BLaER1 (cell line): Measurements from ENCODE around the gene ODAD4.

Experiments
- H3K27ac ChIP-seq: shearing (Covaris generic); formaldehyde crosslinking; 2 replicates; pipeline ENCODE4 v1.8.1; 2022
- H3K27me3 ChIP-seq: shearing (Covaris generic); formaldehyde crosslinking; 2 replicates; pipeline ENCODE4 v1.8.1; 2022
- H3K36me3 ChIP-seq: shearing (Covaris generic); formaldehyde crosslinking; 2 replicates; pipeline ENCODE4 v1.8.1; 2022
- H3K4me1 ChIP-seq: shearing (Covaris generic); formaldehyde crosslinking; 2 replicates; pipeline ENCODE4 v1.8.1; 2022
- H3K4me2 ChIP-seq: shearing (Covaris generic); formaldehyde crosslinking; 2 replicates; pipeline ENCODE4 v1.8.1; 2022
- H3K4me3 ChIP-seq: shearing (Covaris generic); formaldehyde crosslinking; 2 replicates; pipeline ENCODE4 v1.8.1; 2022
- H3K9ac ChIP-seq: shearing (Covaris generic); formaldehyde crosslinking; 2 replicates; pipeline ENCODE4 v1.8.1; 2022
- H3K9me3 ChIP-seq: shearing (Covaris generic); formaldehyde crosslinking; 2 replicates; pipeline ENCODE4 v1.8.1; 2022
- H4K20me1 ChIP-seq: shearing (Covaris generic); formaldehyde crosslinking; 2 replicates; pipeline ENCODE4 v1.8.1; 2022
- Cebpa-rat ChIP-seq: shearing (Covaris generic); IDR thresholded peaks from 2 replicates; pipeline ENCODE4 v1.8.1; 2022

Gene ODAD4

DNA sequence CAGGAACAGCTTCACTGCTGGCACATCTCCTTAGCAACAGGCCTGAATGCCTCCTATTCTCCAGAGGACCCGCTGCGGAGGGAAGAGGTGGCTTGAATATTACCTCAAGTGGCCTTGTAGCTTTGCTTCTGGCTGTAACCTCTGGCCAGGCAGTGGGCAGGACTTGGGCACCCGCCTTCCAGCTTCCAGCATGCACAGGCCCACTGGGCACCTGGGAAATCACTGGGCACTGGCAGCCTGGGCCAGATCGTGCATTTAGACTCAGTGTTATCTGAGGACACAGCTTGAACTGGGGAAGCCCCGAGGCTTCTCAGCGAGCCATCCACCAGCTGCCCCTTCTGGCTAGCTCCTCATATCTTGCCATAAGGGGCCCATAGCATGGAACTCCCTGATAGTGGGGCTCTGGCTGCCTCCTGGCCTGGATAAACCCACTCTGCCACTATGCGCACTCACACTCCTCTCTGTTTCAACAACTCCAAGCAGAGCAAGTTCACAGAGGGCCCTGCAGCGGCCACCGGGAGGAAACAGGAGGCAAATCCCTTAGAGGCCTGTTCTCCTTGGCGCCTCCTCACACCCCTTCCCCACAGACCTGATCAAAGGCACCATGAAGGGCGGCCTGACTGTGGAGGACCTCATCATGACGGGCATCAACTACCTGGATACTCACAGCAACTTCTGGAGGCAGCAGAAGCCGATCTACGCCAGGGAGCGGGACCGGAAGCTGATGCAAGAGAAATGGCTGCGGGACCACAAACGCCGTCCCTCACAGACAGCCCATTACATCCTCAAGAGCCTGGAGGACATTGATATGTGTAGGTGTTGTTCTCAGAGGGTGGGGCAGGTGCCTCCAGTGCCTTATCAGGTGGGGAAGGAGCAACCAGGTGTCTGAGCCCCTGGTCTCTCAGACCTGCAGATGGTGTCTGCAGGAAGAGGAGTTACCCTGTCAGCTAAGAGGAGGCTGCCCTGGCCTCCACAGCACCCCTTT, 7.8 kb downstream of the ODAD4 start:
- peak overlapping the region; percentile 2; the same call in 1 of the 2 replicates for H3K27ac ChIP-seq
- H3K9ac ChIP-seq, result no peak overlapping the region; the same call in 1 of the 2 replicates

DNA sequence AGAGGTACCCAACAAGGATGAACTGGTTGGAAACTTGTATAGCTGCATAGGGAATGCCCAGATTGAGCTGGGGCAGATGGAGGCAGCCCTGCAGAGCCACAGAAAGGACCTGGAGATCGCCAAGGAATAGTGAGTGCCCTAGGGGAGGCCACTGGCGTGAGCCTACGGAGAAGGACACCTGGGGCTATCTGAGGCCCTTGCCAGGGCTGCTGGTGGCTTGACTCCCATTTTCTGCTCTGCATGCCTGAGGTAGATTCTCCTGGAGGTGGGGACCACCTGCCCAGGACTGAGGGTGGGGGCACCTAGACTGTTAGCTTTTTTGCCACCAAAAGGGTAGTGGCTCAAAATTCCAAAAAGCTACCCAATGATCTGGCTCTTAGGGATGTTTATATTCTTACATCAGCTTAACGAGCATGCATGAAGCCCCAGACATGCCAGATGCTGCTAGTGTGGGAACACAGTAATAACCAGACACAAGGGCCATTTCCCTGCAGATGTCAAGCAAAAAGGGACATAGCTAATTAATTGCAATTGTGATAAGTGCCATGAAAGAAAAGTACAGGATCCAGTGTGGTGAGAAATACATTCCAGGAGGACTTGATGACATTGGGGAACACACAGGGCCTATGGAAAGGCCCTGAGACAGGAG, 8.8 kb downstream of the ODAD4 start:
- H3K27ac ChIP-seq, result no peak overlapping the region
- no peak for TF ChIP-seq Cebpa-rat

More for the DNA sequence above, 7.8 kb downstream of the ODAD4 start:
- H3K4me2 ChIP-seq, result peak overlapping the region; percentile 52
- H3K27me3 ChIP-seq, result no peaks in the 10 kb centered on the region
- TF ChIP-seq Cebpa-rat, result no peak
- peaks cover 32% of the 10 kb centered on the region for H3K4me1 ChIP-seq
- H3K9me3 ChIP-seq, result no peaks in the 10 kb centered on the region
- H3K36me3 ChIP-seq, result no peaks in the 10 kb centered on the region
- no peak overlapping the region for H3K4me3 ChIP-seq
- no peaks in the 10 kb centered on the region for H4K20me1 ChIP-seq

GRCh38 chr17:41939693-41940090, 9.3 kb downstream of the ODAD4 start:
- Histone ChIP-seq H3K9me3 (no peaks in the 10 kb centered on the region), H3K4me3 (no peak overlapping the region), H3K36me3 (no peaks in the 10 kb centered on the region), H3K27ac (no peak overlapping the region), H3K9ac (no peak overlapping the region), H3K4me2 (peak overlapping the region; percentile 19; the same call in 1 of the 2 replicates), H3K27me3 (no peaks in the 10 kb centered on the region), H4K20me1 (no peaks in the 10 kb centered on the region), H3K4me1 (peaks cover 32% of the 10 kb centered on the region)
- no peak for TF ChIP-seq Cebpa-rat

More for the DNA sequence above, 8.8 kb downstream of the ODAD4 start:
- H3K9me3 ChIP-seq, result no peaks in the 10 kb centered on the region
- H3K4me3 ChIP-seq, result no peak overlapping the region
- H3K36me3 ChIP-seq, result no peaks in the 10 kb centered on the region
- no peaks in the 10 kb centered on the region for H3K27me3 ChIP-seq
- H3K9ac ChIP-seq, result no peak overlapping the region
- no peaks in the 10 kb centered on the region for H4K20me1 ChIP-seq
- peaks cover 32% of the 10 kb centered on the region for H3K4me1 ChIP-seq
- no peak overlapping the region for H3K4me2 ChIP-seq

- Histone ChIP-seq H3K4me3 (no peak overlapping the region), H4K20me1 (no peaks in the 10 kb centered on the region), H3K4me2 (no peak overlapping the region), H3K9ac (no peak overlapping the region), H3K27ac (no peak overlapping the region), H3K27me3 (no peaks in the 10 kb centered on the region), H3K4me1 (peaks cover 38% of the 10 kb centered on the region), H3K9me3 (no peaks in the 10 kb centered on the region), H3K36me3 (no peaks in the 10 kb centered on the region)
- TF ChIP-seq Cebpa-rat, result no peak
Measured at GRCh38 chr17:41941168-41941567, 10.8 kb downstream of the ODAD4 start.

DNA sequence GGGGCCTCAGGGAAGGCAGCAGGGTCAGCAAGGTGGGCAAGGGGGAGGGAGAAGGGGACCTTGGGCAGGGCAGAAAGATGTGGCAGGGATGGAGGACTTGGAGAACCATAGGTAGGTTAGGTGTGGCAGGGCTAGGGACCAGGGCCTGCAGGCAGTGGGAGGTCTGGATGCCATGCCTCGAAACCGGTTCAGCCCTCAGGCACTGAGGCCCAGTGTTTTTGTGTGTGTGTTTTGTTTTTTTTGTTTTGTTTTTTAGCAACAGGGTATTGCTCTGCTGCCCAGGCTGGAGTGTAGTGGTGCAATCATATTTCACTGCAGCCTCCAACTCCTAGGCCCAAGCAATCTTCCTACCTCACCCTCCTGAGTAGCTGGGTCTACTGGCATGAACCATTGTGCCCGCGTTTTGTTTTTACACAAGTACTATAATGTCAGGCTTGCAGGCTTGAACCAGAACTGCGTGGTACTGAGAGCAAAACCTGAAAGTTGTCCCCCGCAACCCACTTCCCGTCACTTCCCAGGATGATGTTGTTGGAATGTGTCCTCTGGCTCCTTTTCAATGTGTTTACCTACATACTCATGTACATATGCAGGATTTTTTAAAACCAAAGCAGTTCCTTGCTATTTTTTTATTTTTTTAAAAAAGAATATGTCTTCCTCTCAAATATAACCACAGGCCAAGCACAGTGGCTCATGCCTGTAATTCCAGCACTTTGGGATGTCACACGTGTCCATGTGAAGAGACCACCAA, 12.4 kb downstream of the ODAD4 start:
- TF ChIP-seq Cebpa-rat, result no peak
- no peak overlapping the region for H3K9ac ChIP-seq
- H3K4me2 ChIP-seq, result no peak overlapping the region
- H3K36me3 ChIP-seq, result no peaks in the 10 kb centered on the region
- no peaks in the 10 kb centered on the region for H3K27me3 ChIP-seq
- no peak overlapping the region for H3K4me3 ChIP-seq
- no peak overlapping the region for H3K27ac ChIP-seq
- peaks cover 26% of the 10 kb centered on the region for H3K4me1 ChIP-seq
- no peaks in the 10 kb centered on the region for H3K9me3 ChIP-seq
- no peaks in the 10 kb centered on the region for H4K20me1 ChIP-seq

GRCh38 chr17:41943492-41943891, 13.1 kb downstream of the ODAD4 start:
- no peak for TF ChIP-seq Cebpa-rat
- H3K36me3 ChIP-seq, result no peaks in the 10 kb centered on the region

GRCh38 chr17:41944943-41945342, 14.5 kb downstream of the ODAD4 start:
- Histone ChIP-seq H3K4me2 (no peak overlapping the region), H3K4me1 (peaks cover 11% of the 10 kb centered on the region), H3K27me3 (no peaks in the 10 kb centered on the region), H3K36me3 (no peaks in the 10 kb centered on the region), H3K4me3 (no peak overlapping the region), H4K20me1 (no peaks in the 10 kb centered on the region), H3K9me3 (no peaks in the 10 kb centered on the region), H3K9ac (no peak overlapping the region), H3K27ac (no peak overlapping the region)
- no peak for TF ChIP-seq Cebpa-rat

More at GRCh38 chr17:41943492-41943891, 13.1 kb downstream of the ODAD4 start:
- H3K27me3 ChIP-seq, result no peaks in the 10 kb centered on the region
- H3K4me3 ChIP-seq, result no peak overlapping the region
- H3K9ac ChIP-seq, result no peak overlapping the region
- no peak overlapping the region for H3K27ac ChIP-seq
- H4K20me1 ChIP-seq, result no peaks in the 10 kb centered on the region
- H3K4me1 ChIP-seq, result peaks cover 19% of the 10 kb centered on the region
- no peaks in the 10 kb centered on the region for H3K9me3 ChIP-seq
- H3K4me2 ChIP-seq, result no peak overlapping the region

DNA sequence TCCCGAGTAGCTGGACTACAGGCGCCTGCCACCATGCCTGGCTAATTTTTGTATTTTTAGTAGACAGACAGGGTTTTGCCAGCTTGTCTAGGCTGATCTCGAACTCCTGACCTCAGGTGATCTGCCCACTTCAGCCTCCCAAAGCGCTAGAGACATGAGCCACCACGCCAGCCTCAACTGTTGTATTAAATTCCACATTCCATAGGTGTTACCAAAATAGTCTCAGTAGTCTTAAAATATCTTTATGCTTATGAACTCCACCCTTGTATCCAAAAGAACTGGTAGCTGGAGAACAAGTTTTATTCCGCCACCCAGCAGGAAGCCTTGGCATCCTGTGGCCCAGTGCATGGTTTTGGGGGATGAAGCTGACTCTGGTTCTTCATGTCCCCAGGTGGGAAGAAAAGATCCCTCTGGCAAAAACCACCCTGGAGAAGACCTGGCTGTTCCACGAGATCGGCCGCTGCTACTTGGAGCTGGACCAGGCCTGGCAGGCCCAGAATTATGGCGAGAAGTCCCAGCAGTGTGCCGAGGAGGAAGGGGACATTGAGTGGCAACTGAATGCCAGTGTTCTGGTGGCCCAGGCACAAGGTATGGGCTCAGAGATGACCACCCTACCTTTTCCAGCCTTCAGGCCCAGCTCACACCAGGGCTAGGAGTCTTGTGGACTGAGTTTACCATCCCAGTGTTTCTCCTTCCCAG, 18.5 kb downstream of the ODAD4 start:
- no peak overlapping the region for H3K4me2 ChIP-seq
- no peaks in the 10 kb centered on the region for H4K20me1 ChIP-seq
- H3K36me3 ChIP-seq, result no peaks in the 10 kb centered on the region
- H3K27ac ChIP-seq, result no peak overlapping the region
- H3K4me1 ChIP-seq, result peaks cover 6% of the 10 kb centered on the region
- no peak for TF ChIP-seq Cebpa-rat
- no peak overlapping the region for H3K9ac ChIP-seq
- H3K27me3 ChIP-seq, result no peaks in the 10 kb centered on the region
- no peak overlapping the region for H3K4me3 ChIP-seq
- H3K9me3 ChIP-seq, result no peaks in the 10 kb centered on the region

DNA sequence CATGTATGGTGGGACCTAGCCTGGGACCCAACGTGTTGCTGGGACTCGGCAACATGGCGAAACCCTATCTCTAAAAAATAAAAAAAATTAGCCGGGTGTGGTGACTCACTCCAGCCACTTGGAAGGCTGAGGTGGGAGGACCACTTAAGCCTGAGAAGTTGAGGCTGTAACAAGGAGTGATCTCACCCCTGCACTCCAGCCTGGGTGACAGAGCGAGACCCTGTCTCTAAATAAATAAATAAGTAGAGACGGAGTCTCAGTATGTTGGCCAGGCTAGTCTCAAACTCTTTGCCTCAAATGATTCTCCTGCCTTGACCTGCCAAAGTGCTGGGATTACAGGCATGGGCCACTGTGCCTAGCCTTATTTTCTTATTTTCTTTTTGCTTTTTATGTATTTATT, 26.1 kb downstream of the ODAD4 start:
- Histone ChIP-seq H4K20me1 (no peaks in the 10 kb centered on the region), H3K36me3 (no peaks in the 10 kb centered on the region), H3K9ac (no peak overlapping the region), H3K4me1 (peaks cover 29% of the 10 kb centered on the region), H3K4me3 (no peak overlapping the region), H3K4me2 (no peak overlapping the region), H3K27ac (no peak overlapping the region), H3K9me3 (no peaks in the 10 kb centered on the region), H3K27me3 (no peaks in the 10 kb centered on the region)
- TF ChIP-seq Cebpa-rat, result no peak
